H1 (cell line): ENCODE data around the gene ACVR1. TPM values are rescaled to one million over a fixed set of nuclear protein-coding genes. Genes with fewer than 3 reads are reported as not detected.

ENCODE experiments used
- CTCF ChIA-PET: fragments of 300-600 bp; sonication (Branson Sonifier 250); formaldehyde crosslinking; loops from one replicate; lab custom pipeline; 2021; ENCODE audit not compliant: partially characterized antibody; lab: Charles Lee
- POLR2A ChIA-PET: fragments of 300-600 bp; sonication (Branson Sonifier 250); formaldehyde crosslinking; loops from one replicate; lab custom pipeline; 2021; ENCODE audit warnings: inconsistent platforms; ENCODE audit not compliant: partially characterized antibody; lab: Charles Lee
- DNase-seq, 2 experiments: peaks; one replicate each; pipeline versions ENCODE4 v3.0.0 to v3.0.0-alpha.2; 2010 to 2022; ENCODE audit warnings: low spot score in 2 of 2, low read depth in 1 of 2, mixed read lengths in 1 of 2
- FAIRE-seq: peaks from 2 replicates; lab custom pipeline; 2011; peaks lifted over from hg19 to GRCh38; lab: Jason Lieb, UNC
- H2AFZ ChIP-seq: 2 replicates; pipeline ENCODE4 v1.8.1; 2012; ENCODE audit warnings: low read length, inconsistent platforms
- H2AK5ac ChIP-seq: 2 replicates; pipeline ENCODE4 v1.6.1; 2013; ENCODE audit warnings: low read depth, low read length
- H2BK120ac ChIP-seq: replicated peaks from 2 replicates; pipeline ENCODE3; 2013; ENCODE audit warnings: low read depth, low read length, inconsistent platforms
- H2BK12ac ChIP-seq: 2 replicates; pipeline ENCODE4 v1.6.1; 2013; ENCODE audit warnings: low read depth, low read length
- H2BK15ac ChIP-seq: 2 replicates; pipeline ENCODE4 v1.6.1; 2013; ENCODE audit warnings: low read length
- H2BK20ac ChIP-seq: 2 replicates; pipeline ENCODE4 v1.6.1; 2013; ENCODE audit warnings: low read length
- H2BK5ac ChIP-seq: 2 replicates; pipeline ENCODE4 v1.6.1; 2013; ENCODE audit warnings: low read depth, low read length
- H3K14ac ChIP-seq: 2 replicates; pipeline ENCODE4 v1.6.1; 2013; ENCODE audit warnings: inconsistent platforms; ENCODE audit not compliant: insufficient read length
- H3K18ac ChIP-seq: 2 replicates; pipeline ENCODE4 v1.6.1; 2013; ENCODE audit warnings: low read length; ENCODE audit errors: extremely low read depth
- H3K23ac ChIP-seq: 2 replicates; pipeline ENCODE4 v1.6.1; 2013; ENCODE audit warnings: inconsistent platforms; ENCODE audit not compliant: insufficient read length
- H3K23me2 ChIP-seq: 2 replicates; pipeline ENCODE4 v1.6.1; 2013; ENCODE audit warnings: low read depth, low read length
- H3K27ac ChIP-seq: 2 replicates; pipeline ENCODE4 v1.6.1; 2011; ENCODE audit warnings: low read depth, low read length, inconsistent platforms
- H3K27me3 ChIP-seq, 4 experiments: replicated peaks in 1 of 4; 1 replicate in 1 of 4; 2 replicates in 3 of 4; pipeline versions ENCODE4 v1.6.1 to v1.8.1; 2011 to 2013; ENCODE audit warnings: low read length in 3 of 4, mild to moderate bottlenecking in 3 of 4, inconsistent platforms in 2 of 4, mixed read lengths in 2 of 4, moderate library complexity in 1 of 4; ENCODE audit not compliant: control insufficient read depth in 3 of 4, insufficient read depth in 3 of 4; ENCODE audit errors: extremely low read depth in 1 of 4
- H3K36me3 ChIP-seq, 4 experiments: 2 replicates each; pipeline versions ENCODE4 v1.6.1 to v1.8.1; 2011 to 2013; ENCODE audit warnings: mild to moderate bottlenecking in 4 of 4, low read length in 3 of 4, moderate library complexity in 2 of 4, control low read depth in 1 of 4, inconsistent platforms in 1 of 4; ENCODE audit not compliant: insufficient read depth in 4 of 4, control insufficient read depth in 2 of 4
- H3K4ac ChIP-seq: replicated peaks from 2 replicates; pipeline ENCODE3; 2013; ENCODE audit warnings: low read length, low read depth, mixed read lengths, inconsistent platforms; ENCODE audit not compliant: insufficient read length
- H3K4me1 ChIP-seq, 4 experiments: replicated peaks in 1 of 4; 1 replicate in 1 of 4; 2 replicates in 3 of 4; pipeline versions ENCODE4 v1.6.1 to v1.8.1; 2011 to 2013; ENCODE audit warnings: low read length in 3 of 4, inconsistent platforms in 2 of 4, mixed read lengths in 1 of 4; ENCODE audit not compliant: insufficient read depth in 4 of 4, control insufficient read depth in 3 of 4
- H3K4me2 ChIP-seq, 2 experiments: 2 replicates each; pipeline versions ENCODE4 v1.6.1 to v1.8.1; 2011 to 2013; ENCODE audit warnings: low read depth in 2 of 2, low read length in 2 of 2, control low read depth in 1 of 2, inconsistent platforms in 1 of 2, mild to moderate bottlenecking in 1 of 2; ENCODE audit not compliant: insufficient read depth in 1 of 2
- H3K4me3 ChIP-seq, 4 experiments: fragments of 200-600, 300-600 bp in 1 of 4; sonication (generic), shearing (Covaris generic), sonication (Bioruptor Twin) in 1 of 4; 2 replicates each; pipeline versions ENCODE4 v1.5.1 to v1.8.1; 2011 to 2016; ENCODE audit warnings: low read length in 4 of 4, low read depth in 3 of 4, control low read depth in 2 of 4, inconsistent platforms in 2 of 4, mild to moderate bottlenecking in 2 of 4, mixed read lengths in 1 of 4, moderate library complexity in 1 of 4; ENCODE audit not compliant: insufficient read depth in 2 of 4; ENCODE audit errors: extremely low read depth in 1 of 4
- H3K56ac ChIP-seq: replicated peaks from 2 replicates; pipeline ENCODE3; 2013; ENCODE audit warnings: low read depth, mild to moderate bottlenecking, mixed read lengths, low read length, inconsistent platforms; ENCODE audit not compliant: insufficient read length
- H3K79me1 ChIP-seq: 2 replicates; pipeline ENCODE4 v1.6.1; 2013; ENCODE audit warnings: low read depth, low read length, control low read depth
- H3K79me2 ChIP-seq, 2 experiments: 2 replicates each; pipeline versions ENCODE4 v1.6.1 to v1.8.1; 2012 to 2013; ENCODE audit warnings: low read length in 2 of 2, mild to moderate bottlenecking in 2 of 2, inconsistent platforms in 1 of 2; ENCODE audit not compliant: insufficient read depth in 2 of 2, control insufficient read depth in 1 of 2
- H3K9ac ChIP-seq, 4 experiments: replicated peaks in 1 of 4; 1 replicate in 1 of 4; 2 replicates in 3 of 4; pipeline versions ENCODE4 v1.6.1 to v1.8.1; 2011 to 2013; ENCODE audit warnings: low read depth in 3 of 4, low read length in 3 of 4, control low read depth in 2 of 4, mild to moderate bottlenecking in 2 of 4, moderate library complexity in 2 of 4, inconsistent platforms in 1 of 4; ENCODE audit errors: extremely low read depth in 1 of 4
- H3K9me3 ChIP-seq, 2 experiments: 2 replicates each; pipeline versions ENCODE4 v1.6.1 to v1.8.1; 2012 to 2013; ENCODE audit warnings: mild to moderate bottlenecking in 2 of 2, moderate library complexity in 2 of 2, control low read depth in 1 of 2, inconsistent platforms in 1 of 2, low read depth in 1 of 2, low read length in 1 of 2, mixed read lengths in 1 of 2; ENCODE audit not compliant: insufficient read depth in 2 of 2
- H4K20me1 ChIP-seq, 2 experiments: replicated peaks in 1 of 2; 2 replicates each; pipeline versions ENCODE3 to v1.8.1; 2011 to 2013; ENCODE audit warnings: inconsistent platforms in 2 of 2, low read length in 2 of 2, mild to moderate bottlenecking in 1 of 2; ENCODE audit not compliant: insufficient read depth in 2 of 2, control insufficient read depth in 1 of 2
- H4K5ac ChIP-seq: 2 replicates; pipeline ENCODE4 v1.6.1; 2013; ENCODE audit warnings: low read length, low read depth, mixed read lengths, inconsistent platforms; ENCODE audit not compliant: insufficient read length
- H4K8ac ChIP-seq: 2 replicates; pipeline ENCODE4 v1.8.0; 2013; ENCODE audit warnings: mild to moderate bottlenecking, moderate library complexity, low read length, inconsistent platforms; ENCODE audit not compliant: insufficient read depth; ENCODE audit errors: extremely low read depth
- H4K91ac ChIP-seq: replicated peaks from 2 replicates; pipeline ENCODE3; 2013; ENCODE audit warnings: low read length, mixed read lengths, inconsistent platforms; ENCODE audit not compliant: insufficient read length
- polyA plus RNA-seq, 7 experiments: library from polyadenylated mRNA; depleted of rRNA in 3 of 7; stranded (reverse) in 5 of 7; unstranded in 2 of 7; fragments of >200 nt in 5 of 7; fragments of 200-250 nt in 2 of 7; gene quantifications; 1 replicate in 5 of 7; 2 replicates in 1 of 7; 4 replicates in 1 of 7; pipeline versions ENCODE4 v1.2.1 to v1.2.3, GENCODE V29; 2011 to 2013; ENCODE audit warnings: missing spikeins in 2 of 7, mixed read lengths in 2 of 7
- total RNA-seq: library from RNA; stranded (reverse); fragmentation: NEBNext Ultra II Directional; extraction: Animal tissue kit (Norgen Biotek cat#: 25700); gene quantifications from 2 replicates; pipeline ENCODE4 v1.2.1, GENCODE V29; 2021

The ACVR1 gene
- total and polyA plus RNA-seq, 2 of the 8 experiments (the other 6 are each of a cell fraction or from before 2014, with no cell fraction given) = 8.5 to 17.7 TPM

DNA sequence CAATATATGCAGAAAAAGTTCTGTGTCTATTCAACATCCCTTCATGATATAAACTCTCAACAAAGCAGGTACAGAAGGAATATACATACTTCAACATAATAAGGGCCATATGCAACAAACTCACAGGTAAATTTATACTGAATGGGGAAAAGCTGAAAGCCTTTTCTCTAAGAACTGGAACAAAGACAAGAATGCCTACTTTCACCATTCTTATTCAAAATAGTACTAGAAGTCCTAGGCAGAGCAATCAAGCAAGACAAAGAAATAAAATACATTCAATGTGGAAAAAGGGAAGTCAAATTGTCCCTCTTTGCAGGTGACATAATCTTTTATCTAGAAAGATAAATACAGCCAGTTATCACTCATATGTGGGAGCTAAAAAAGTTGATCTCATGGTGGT, 116.3 kb downstream of the ACVR1 start:
- no peak overlapping the region for H3K56ac ChIP-seq
- peak overlapping the region in 1 of 4 experiments; percentile 13; a peak in 2 of 8 replicates for H3K4me3 ChIP-seq
- H3K4me2 ChIP-seq = peak overlapping the region in 1 of 2 experiments; percentile 25; a peak in 1 of 4 replicates
- FAIRE-seq = no peak
- no peak overlapping the region for H4K91ac ChIP-seq
- no peak overlapping the region for H3K27ac ChIP-seq
- no peak overlapping the region for H3K23ac ChIP-seq
- no peak overlapping the region for H2BK120ac ChIP-seq
- no peak overlapping the region for H4K8ac ChIP-seq
- no peak for DNase-seq
- peaks cover 0 to 14% (median 3%) of the 10 kb centered on the region in 4 experiments; a peak in 3 of 8 replicates for H3K36me3 ChIP-seq
- ChIA-PET CTCF (interaction anchor here (0.7 to 1.4 kb wide), 4 partner anchors 8 to 458 kb away, joined by 3 to 8 read pairs (median 4); no protein-coding TSS in a partner anchor), POLR2A (no interaction called here)
- no peaks in the 10 kb centered on the region for H3K27me3 ChIP-seq
- H3K23me2 ChIP-seq = no peaks in the 10 kb centered on the region; the same call in 1 of the 2 replicates
- no peak overlapping the region for H4K5ac ChIP-seq
- H4K20me1 ChIP-seq = no peaks in the 10 kb centered on the region
- H3K9me3 ChIP-seq = 0 out of 4 replicates have a peak, but pooled peaks cover 0 to 2% of the 10 kb centered on the region in 2 experiments
- H3K4ac ChIP-seq = no peak overlapping the region
- no peak overlapping the region for H2BK12ac ChIP-seq
- H3K14ac ChIP-seq = no peak overlapping the region
- no peak overlapping the region for H3K18ac ChIP-seq
- no peak overlapping the region for H2AK5ac ChIP-seq
- no peak overlapping the region for H2AFZ ChIP-seq
- no peak overlapping the region for H3K9ac ChIP-seq
- H2BK15ac ChIP-seq = no peak overlapping the region
- H3K79me1 ChIP-seq = no peaks in the 10 kb centered on the region
- peaks cover 0 to 3% (median 1%) of the 10 kb centered on the region in 4 experiments; a peak in 4 of 7 replicates for H3K4me1 ChIP-seq
- no peak overlapping the region for H2BK5ac ChIP-seq
- no peak overlapping the region for H2BK20ac ChIP-seq
- H3K79me2 ChIP-seq = peaks cover 0 to 2% of the 10 kb centered on the region in 2 experiments; a peak in 1 of 4 replicates
